Frontal cortex (tissue), 4 donors: ENCODE data around the gene FUBP1. TPM values are rescaled to one million over a fixed set of nuclear protein-coding genes. Genes with fewer than 3 reads are reported as not detected.
"Not testable (repeated sequence)": the region's sequence is repeated elsewhere in the genome, so short reads cannot be mapped to it uniquely, and the experiment has no call there.

Source experiments
- DNase-seq, 2 donors: peaks; one replicate each; pipeline ENCODE4 v3.0.0; 2012; ENCODE audit warnings: low spot score in 2 of 2
- FAIRE-seq: peaks from 2 replicates; lab custom pipeline; 2012; peaks lifted over from hg19 to GRCh38; lab: Jason Lieb, UNC
- total RNA-seq: library from RNA; depleted of rRNA; stranded (reverse); fragments of >200 nt; gene quantifications from one replicate; pipeline ENCODE4 v1.2.3, GENCODE V29; 2014
- donor health status: control.
- donor health status: control.
- donor health status: control.

The FUBP1 gene
- total RNA-seq, 1 donor from 2014 or later, result 345 TPM

DNA sequence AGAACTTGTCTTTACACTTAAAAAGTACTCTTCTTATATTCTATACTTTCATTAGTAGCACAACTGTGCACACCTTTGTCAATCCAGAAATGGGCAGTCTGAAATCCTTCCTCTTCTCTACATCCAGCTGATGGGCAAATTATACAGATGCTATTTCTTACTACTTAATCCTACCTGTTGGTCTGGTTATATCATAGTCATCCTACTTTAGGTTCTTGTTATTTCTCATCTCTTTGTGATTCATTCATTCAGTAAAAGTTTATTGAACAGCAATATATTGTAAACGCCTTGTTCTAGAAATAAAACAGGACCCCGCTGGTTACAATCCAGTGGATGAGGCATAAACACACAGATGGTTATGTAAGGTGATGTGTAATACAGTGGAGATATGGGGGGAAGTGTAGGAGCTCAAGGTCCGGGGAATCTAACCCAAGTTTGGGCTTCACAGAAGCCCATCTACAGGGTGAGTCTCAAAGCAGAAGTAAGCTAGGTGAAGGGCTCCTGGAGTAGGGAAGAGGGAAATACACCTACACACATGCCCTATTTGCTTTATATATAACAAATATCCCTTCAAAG, 11.8 kb upstream of the FUBP1 start:
- DNase-seq (no peak), FAIRE-seq (no peak)

DNA sequence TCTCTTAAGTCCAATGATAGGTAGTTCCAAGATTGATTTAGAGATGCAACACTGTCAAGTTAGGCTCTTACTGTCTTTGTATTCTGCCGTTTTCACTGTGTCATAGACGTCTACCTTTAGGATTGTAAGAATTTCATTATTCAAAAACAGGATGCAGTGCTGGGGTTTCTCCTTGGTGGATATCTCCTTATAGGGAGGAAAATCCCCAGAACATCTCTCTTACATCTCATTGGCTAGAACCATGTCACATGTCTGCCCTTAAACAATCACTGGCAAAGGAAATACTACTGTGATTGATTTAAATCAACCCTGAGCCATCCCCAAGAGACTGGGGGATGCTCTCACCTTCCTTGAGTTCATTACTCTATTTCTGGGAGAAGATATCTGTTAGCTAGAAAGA, 10.9 kb upstream of the FUBP1 start:
- DNase-seq, result no peak
- no peak for FAIRE-seq

DNA sequence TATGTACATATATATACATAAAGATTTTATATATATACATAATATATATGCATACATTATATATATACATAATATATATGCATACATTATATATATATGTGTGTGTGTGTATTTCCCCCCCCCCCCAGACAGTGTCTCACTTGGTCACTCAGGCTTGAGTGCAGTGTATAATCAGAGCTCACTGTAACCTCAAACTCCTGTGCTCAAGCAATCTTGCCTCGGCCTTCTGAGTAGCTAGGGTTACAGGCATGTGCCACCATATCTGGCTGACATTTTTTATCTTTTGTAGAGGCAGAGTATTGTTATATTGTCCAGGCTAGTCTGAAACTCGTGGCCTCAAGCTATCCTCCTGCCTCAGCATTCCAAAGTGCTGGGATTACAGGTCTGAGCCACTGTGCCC, 9.0 kb upstream of the FUBP1 start:
- DNase-seq (no peak), FAIRE-seq (no peak)

DNA sequence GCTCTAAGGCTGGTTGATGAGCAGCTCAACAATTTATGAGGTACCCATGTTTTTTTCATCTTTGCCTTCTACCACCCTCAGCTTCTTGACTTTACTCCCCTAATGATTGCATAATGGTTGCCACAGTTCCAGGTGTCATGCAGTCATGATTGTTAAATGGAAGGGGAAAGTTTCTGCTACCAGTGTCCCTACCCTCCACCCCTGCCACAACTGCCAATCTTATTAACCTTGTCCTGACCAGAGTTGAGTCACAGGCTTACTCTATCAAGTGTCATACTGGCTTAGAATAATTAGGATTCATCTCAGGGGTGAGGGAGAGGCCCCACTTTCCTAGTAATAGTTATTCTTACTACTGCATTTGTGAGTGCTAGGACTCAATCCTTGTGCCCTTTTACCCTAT, 7.9 kb upstream of the FUBP1 start:
- FAIRE-seq, result no peak

DNA sequence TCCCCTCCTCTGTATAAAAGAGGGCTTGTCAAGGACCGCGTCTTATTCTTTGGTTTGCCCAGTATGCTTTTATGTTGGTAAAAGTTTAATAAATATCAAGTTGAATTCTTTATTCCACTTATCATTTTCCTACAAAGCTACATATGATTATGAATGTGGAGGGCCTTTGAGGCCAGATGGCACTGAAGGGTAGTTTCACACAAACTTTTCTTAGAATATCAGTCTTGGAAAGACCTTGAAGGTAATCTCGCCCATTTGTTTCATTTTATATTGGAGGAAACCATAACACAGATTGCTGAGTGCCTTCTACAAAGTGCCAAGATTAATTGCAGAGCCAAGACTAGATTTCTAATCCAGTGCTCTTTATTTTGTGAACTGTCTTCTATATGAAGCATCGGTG, 5.8 kb upstream of the FUBP1 start:
- no peak for DNase-seq
- no peak for FAIRE-seq

More for the DNA sequence above, 7.9 kb upstream of the FUBP1 start:
- no peak for DNase-seq

DNA sequence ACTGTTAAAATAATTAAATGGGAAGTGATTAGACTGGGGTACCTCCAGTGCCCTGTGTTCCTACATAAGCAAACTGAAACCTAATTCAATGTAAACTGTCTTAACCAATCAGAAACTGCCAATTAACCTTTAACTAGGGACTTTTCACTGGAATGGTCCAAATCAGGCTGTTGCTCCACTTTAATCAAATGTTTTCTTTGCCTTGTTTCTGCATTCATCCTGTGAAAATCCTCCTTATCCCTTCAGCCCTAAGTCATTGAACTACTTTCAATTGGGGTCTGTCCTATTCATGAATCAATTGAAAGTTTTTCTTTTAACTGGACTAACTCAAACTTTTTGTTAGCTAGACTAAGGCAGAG, 5.1 kb upstream of the FUBP1 start:
- FAIRE-seq (no peak), DNase-seq (no peak)

DNA sequence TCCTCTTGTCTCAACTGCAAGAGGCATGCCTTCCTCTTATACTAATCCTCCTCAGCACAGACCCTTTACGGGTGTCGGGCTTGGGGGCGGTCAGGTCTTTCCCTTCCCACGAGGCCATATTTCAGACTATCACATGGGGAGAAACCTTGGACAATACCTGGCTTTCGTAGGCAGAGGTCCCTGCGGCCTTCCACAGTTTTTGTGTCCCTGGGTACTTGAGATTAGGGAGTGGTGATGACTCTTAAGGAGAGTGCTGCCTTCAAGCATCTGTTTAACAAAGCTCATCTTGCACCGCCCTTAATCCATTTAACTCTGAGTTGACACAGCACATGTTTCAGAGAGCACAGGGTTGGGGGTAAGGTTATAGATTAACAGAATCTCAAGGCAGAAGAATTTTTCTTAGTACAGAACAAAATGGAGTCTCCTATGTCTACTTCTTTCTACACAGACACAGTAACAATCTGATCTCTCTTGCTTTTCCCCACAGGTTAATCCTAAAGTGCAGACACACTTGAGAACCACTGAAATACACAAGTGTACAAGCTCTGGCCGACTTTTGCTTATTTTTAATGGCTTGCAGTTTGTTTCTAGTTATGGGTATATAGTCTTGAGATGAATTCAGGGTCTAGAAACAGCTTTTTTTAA, 4.6 kb upstream of the FUBP1 start:
- FAIRE-seq, result not testable (repeated sequence)

DNA sequence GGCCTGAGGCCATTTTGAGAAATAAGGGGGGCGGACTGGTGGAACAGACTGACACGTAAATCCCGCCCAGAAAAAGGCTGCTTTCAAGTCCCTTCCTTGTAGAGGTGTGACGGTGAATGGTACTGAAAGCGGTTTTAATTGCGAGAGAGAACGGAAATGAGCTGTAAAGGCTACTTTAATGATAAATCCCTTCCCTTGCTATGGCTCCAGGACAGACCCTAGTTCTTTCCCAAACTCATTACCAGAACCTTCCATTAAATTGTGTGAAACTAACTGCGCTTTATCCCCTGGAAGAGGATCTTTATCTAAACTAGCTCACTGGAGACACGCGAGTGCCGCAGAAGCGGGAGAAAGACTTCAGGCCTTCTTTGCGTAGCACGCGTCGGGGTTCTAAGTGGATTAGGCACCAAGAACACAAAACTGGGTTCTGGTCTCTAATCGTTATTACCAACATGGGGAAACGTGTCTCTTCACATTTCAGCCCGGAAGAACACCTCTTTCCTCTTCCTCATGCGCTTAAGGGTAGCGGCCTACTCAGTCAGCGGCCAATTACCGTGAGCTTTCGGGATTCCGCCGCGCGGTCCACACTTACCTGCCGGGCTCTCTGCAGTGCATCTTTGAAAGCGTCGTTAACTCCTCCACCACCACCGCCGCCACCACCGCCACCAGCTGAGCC, 441 bp downstream of the FUBP1 start:
- FAIRE-seq, result no peak

More for the DNA sequence above, 4.6 kb upstream of the FUBP1 start:
- DNase-seq, result not testable (repeated sequence)

DNA sequence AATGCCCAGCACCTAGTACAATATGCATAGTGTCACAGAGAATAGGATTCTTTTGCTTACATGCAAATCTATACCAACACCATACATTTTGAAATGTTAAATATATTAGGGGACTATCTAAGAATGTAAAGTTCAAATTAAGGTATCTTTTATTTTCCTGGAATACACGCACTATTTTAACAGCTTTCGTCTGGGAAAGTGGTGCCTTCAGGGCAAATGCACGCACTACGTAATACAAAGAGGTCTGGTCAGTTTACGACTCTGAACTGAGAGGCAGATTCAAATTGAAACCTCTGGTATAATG, 931 bp downstream of the FUBP1 start:
- FAIRE-seq, result no peak
- DNase-seq, result no peak

More for the DNA sequence above, 441 bp downstream of the FUBP1 start:
- peak in 1 of 2 donors; percentile 16 for DNase-seq

DNA sequence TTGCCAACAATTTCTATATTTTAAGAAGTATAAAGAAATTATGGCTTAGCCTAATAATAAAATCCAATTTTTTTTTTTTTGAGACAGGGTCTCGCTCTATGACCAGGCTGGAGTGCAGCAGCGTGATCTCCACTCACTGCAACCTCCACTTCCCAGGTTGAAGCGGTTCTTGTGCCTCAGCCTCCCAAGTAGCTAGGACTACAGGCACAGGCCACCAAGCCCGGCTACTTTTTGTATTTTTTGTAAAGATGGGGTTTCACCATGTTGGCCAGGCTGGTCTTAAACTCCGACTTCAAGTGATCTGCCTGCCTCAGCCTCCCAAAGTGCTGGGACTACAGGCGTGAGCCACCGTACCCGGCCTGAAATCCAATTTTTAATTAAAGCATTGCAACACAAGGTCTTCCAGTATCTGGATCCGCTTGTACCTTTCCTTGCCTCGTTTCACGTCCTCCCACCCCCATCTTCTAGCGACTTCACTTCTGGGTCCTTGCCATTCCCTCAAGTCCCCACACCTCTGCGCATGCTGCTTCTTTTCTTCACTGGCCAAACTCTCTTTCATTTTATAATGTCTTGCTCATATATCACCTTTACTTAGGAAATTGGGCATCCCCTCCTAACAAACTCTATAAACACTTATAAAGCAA, 2.3 kb downstream of the FUBP1 start:
- DNase-seq (no peak), FAIRE-seq (no peak)

DNA sequence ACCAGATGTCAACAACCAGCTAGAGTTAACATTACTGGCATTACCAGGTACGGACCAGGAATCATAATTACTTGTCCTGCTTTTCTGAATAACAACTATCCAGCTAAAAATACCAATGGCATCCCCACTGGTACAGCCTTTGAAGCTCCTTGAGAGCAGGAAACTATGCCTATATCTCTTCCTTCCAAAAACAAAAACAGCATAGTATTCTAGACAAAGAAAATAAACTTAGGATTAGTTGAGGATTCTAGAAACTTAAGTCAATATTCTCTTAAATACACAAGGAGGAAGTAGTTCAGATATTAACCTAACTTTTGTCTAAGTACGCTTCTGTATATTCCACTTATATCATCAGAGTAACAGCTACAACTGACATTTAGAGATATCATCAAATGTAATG, 3.0 kb downstream of the FUBP1 start:
- DNase-seq, result no peak
- no peak for FAIRE-seq

DNA sequence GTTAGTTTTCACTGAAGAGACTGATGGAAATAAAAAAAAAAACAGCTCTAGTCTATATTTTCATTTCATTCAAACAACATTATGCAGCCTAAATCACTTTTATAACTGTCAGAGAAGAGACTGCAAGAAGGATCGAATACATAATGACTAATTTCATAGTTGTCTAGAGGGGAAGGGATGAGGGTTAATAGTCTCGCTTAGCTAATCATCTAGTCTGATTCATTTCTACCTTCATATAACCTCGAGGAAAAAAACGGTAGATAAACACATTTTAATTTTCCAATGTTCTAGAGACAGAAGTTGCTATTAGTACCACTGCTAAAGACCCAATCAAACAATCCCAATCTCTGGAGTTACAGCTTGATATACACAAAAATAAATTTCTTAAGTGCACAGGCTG, 3.5 kb downstream of the FUBP1 start:
- DNase-seq (no peak), FAIRE-seq (no peak)

DNA sequence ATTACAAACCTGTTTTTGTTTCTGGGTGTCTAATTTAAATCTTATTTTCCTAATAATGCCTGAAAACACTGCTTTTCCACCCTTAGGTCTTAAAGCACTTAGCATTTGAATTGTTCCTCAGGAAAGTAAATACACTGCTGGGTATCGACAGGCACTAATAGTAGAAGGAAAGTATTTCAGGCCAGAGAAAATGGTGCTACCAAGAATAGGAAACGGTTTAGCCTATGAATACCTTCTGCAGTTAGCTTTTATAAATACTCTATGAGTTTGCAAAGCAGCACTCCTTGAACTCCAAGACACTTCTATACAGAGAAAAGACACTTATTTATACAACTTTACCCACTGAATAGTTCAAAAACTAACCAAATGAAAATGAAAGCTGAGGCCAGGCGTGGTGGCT, 6.8 kb downstream of the FUBP1 start:
- no peak for FAIRE-seq
- no peak for DNase-seq

DNA sequence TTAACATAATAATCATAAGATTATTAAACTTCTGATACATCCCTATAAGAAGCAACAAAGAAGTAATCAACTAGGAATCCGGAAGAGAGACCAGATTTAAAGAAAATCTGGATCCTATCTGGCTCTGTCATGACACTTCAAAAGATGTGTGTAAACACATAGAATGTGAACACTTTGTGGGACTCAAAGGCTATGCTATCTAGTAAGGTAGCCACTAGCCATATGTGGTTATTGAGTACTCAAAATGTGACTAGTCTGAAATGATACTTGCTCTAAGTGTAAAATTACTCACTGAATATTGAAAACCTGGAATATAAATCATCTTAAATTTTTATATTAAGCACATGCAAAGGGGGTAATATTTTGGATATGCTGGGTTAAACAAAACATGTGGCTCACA, 8.7 kb downstream of the FUBP1 start:
- no peak for FAIRE-seq

DNA sequence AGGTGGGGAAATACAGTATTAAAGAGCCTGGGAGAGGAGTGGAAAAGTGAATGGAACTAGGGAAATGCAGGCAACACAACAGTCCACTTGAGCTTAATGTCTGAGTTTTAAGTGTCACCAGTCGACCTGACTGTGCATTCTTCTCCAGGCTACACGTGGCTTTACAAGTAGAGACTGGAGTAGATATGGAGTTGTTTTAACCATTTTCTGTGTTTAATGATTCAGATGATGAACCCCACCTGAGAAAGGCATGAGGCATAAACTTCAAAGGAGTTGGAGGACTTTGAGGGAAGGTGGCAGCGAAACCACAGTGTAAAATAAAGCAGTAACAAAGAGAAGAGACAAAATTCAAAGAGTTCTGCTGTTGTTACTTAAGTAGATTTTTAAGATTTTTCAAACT, 12.6 kb downstream of the FUBP1 start:
- no peak for DNase-seq
- FAIRE-seq, result no peak

More for the DNA sequence above, 8.7 kb downstream of the FUBP1 start:
- DNase-seq, result no peak

DNA sequence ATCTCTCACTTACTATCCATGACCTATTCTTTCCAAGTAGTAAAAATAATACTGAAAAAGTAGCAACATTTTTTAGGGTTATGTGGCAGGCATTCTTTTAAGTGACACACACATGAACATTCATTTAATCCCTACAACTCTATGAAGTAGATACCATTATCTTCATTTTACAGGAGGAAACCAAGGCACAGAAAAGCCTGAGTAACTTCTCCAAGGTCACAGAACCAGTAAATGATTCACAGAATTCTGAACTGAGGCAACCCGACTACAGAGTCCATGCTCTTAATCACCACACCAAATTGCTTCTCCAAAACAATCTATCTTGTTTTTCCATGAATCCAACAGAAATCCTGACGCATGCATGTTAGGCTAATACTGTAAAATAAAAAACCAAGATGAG, 17.5 kb downstream of the FUBP1 start:
- DNase-seq (no peak), FAIRE-seq (no peak)

DNA sequence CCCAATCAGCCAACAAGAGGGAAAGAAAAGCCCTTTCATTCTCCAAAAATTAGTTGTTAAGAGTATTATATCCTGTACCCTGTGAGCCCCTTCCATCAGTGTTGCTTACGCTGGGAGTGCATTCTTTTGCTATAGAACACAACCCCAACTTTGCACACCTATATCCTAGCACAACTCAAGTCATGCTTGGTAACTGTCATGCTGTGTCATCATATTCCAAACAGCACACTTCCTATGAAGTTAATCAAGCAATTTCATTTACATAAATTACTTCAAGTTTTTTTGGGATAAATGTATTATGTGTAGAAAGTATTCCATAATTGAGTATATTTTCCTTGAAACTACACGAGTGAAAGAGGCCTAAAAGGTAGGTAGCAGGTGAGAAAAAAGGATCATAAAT, 20.0 kb downstream of the FUBP1 start:
- DNase-seq, result no peak
- FAIRE-seq, result no peak

DNA sequence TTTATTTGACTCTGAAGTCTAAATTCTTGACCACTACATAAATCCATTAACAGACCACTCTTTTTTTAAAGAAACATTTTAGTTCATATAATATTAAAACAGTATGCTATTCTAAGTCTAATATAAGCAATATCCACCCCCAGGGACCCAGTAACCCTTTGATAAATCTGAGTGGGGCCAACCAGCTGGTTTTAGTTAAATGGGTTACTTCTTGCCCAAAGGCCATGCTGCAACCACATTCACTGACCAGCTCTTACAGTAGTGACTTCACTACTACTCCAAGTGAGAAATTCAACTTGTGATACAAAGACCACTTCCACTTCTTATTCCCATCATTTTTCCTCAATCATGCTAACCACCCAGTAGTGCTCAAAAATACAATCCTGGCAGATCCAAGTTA, 20.5 kb downstream of the FUBP1 start:
- DNase-seq (no peak), FAIRE-seq (no peak)

DNA sequence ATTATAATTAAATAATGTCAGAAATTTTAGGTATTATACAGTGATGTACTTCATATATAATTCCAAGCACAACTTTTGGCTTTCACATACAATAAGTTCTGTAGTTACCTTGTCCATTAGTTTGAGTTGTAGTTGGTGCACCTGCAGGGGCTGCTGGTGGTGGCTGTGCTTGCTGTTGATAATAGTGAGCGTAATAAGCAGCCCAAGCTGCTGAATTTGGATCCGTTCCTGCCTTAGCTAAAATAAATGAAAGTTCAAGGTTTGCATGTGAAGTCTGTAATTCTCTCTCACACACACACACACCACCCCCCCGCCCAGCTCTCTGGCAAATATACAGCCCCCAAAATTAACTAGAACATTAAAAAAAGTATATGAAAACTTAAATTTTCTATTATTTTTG, 22.4 kb downstream of the FUBP1 start:
- FAIRE-seq (no peak), DNase-seq (no peak)

DNA sequence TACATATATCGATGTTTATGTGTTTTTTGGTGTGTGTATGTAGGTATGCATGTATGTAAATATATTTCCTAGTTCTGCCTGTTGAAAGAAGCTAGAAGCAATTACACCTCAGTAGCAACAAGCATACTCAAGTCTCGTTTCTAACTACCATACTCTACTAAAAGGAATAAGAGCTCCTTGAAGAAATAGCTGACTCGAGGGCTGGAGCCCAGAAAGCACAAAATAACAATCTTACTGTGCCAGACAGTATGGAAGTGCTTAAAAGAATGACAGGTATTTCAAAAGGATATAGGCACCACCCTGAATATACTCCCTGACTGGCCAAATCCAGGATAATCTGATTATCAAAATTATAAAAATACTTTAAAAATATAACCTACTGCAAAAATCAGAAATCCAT, 23.2 kb downstream of the FUBP1 start:
- FAIRE-seq, result no peak

DNA sequence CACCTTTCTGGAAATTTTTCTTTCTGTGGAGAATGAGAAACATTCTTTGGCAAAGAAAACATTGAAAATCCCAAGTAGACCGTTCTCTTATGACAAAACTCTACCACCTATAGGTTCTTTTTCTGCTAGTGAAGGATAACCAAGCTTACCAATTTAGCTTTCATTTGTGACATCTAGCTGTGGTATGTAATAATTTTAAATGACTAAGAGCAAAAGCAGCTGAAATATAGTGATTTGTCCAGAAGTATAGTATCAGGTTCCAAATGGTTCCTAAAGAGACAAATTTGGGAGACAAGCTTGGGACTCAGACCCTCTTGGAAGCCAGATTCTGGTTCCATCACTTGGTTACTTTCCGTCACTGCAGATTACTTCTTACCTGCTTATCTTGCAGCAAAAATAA, 24.4 kb downstream of the FUBP1 start:
- DNase-seq (no peak), FAIRE-seq (no peak)

More for the DNA sequence above, 23.2 kb downstream of the FUBP1 start:
- no peak for DNase-seq
